HG03025 (cell line): ENCODE measurements around the gene WFDC2.
"Not testable (repeated sequence)": the region's sequence is repeated elsewhere in the genome, so short reads cannot be mapped to it uniquely, and the experiment has no call there.

Experiments used
- ATAC-seq: cut with Tn5 transposase; IDR thresholded peaks from one replicate; pipeline ENCODE4 v1.9.1; 2021; ENCODE audit warnings: mild to moderate bottlenecking, moderate library complexity; ENCODE audit not compliant: unreplicated experiment, low FRiP score

The WFDC2 gene

GRCh38 chr20:45450097-45450818 lies 19.3 kb upstream of the WFDC2 start:
- ATAC-seq: no peak

- no peak for ATAC-seq
Observed at GRCh38 chr20:45452238-45452637, 17.3 kb upstream of the WFDC2 start.

- no peak for ATAC-seq
Observed at GRCh38 chr20:45452772-45453691, 16.5 kb upstream of the WFDC2 start.

- ATAC-seq: no peak
Observed at GRCh38 chr20:45456632-45457031, 12.9 kb upstream of the WFDC2 start.

GRCh38 chr20:45459606-45460005 lies 9.9 kb upstream of the WFDC2 start:
- ATAC-seq: no peak

GRCh38 chr20:45461225-45461624 lies 8.3 kb upstream of the WFDC2 start:
- ATAC-seq: no peak

- no peak for ATAC-seq
Observed at GRCh38 chr20:45462711-45463509, 6.6 kb upstream of the WFDC2 start.

- no peak for ATAC-seq
Observed at GRCh38 chr20:45463709-45464108, 5.8 kb upstream of the WFDC2 start.

- no peak for ATAC-seq
Observed at GRCh38 chr20:45465491-45466266, 3.9 kb upstream of the WFDC2 start.

GRCh38 chr20:45467172-45467571 lies 2.4 kb upstream of the WFDC2 start:
- no peak for ATAC-seq

- no peak for ATAC-seq
Observed at GRCh38 chr20:45467861-45468260, 1.7 kb upstream of the WFDC2 start.

- no peak for ATAC-seq
Observed at GRCh38 chr20:45470262-45470931, 844 bp downstream of the WFDC2 start.

GRCh38 chr20:45470937-45471336 lies 1.4 kb downstream of the WFDC2 start:
- no peak for ATAC-seq

- ATAC-seq: not testable (repeated sequence)
Observed at GRCh38 chr20:45472286-45472685, 2.7 kb downstream of the WFDC2 start.

GRCh38 chr20:45477530-45478148 lies 8.1 kb downstream of the WFDC2 start:
- not testable (repeated sequence) for ATAC-seq

- ATAC-seq: no peak
Observed at GRCh38 chr20:45479822-45480221, 10.3 kb downstream of the WFDC2 start.

GRCh38 chr20:45484676-45485075 lies 15.1 kb downstream of the WFDC2 start:
- no peak for ATAC-seq

GRCh38 chr20:45485388-45485787 lies 15.8 kb downstream of the WFDC2 start:
- ATAC-seq: no peak

GRCh38 chr20:45487231-45487635 lies 17.7 kb downstream of the WFDC2 start:
- no peak for ATAC-seq
